Measurements from ENCODE around the gene NME9.

GRCh38 chr3:138354376-138354775 lies 24.7 kb upstream of the NME9 start:
- no peak for TF ChIP-seq CTCF (conservative IDR thresholded peaks at IDR 0.05 in 1 of 2, IDR thresholded peaks at IDR 0.05 in 1 of 2; ENCODE audit: low read depth in 1 of 2, low read length in 2 of 2)
- no peak for TF ChIP-seq EZH2 (IDR thresholded peaks at IDR 0.05; ENCODE audit: low read length, missing control alignments)
